GM18868 (cell line): ENCODE data around the gene VSTM4.

Experiments used
- ATAC-seq: cut with Tn5 transposase; IDR thresholded peaks from one replicate; pipeline ENCODE4 v1.9.1; 2021; ENCODE audit warnings: mild to moderate bottlenecking, moderate library complexity; ENCODE audit not compliant: unreplicated experiment

Gene VSTM4

DNA sequence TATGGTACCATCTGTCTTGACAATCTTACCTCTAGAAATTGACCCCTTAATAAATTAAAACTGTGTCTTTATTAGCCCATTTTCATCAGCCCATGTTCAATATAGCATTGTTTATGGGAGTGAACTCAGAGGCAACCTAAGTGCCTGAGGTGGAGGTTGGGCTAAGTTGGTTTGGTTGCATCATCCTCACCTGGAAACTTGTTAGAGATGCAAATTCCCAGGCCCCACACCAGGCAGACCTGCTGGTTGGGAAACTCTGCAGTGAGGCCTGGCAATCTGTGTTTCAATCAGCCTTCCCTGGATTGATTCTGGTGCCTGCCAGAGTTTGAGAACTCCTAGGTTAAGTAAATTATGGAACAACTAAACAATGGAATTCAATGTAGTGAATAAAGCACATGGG, 27.9 kb upstream of the VSTM4 start:
- ATAC-seq = no peak

DNA sequence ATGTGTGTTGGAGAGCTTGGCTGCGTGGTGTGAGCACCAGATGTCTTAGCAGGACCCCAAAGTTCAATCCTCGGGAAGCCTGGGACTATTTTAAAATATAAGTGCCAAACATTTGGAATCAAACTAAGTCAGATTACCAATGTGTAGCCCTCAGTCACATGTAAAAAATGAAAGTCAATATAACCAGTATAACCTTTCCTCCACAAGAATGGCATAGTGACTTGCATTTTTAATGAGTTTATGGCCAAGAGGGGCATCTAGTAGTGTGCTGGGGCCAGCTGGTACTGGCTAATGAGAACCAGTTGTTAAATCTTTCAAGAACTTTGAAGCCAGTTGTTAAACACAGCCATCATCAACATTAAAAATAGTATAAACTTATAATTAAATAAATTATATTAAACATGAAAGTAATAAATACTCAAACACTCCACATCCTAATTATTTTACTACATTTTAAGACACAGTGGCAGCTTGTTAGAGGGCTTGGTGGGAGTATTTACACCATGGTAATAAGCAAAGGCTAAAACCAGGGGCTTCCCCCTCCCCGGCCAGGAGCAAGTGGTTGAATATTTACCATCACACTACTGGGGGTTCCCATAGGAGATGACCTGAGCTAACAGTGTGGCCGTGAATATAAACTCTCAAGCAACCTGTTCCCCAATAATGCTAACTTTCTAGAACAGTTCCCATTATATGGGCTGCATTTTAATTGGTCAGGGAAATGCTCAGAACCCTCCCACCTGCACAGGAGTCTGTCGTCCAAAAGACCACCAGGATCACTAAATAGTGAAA, 26.4 kb upstream of the VSTM4 start:
- ATAC-seq = peak; percentile 67

- no peak for ATAC-seq
Measured at GRCh38 chr10:49140304-49141177, 25.2 kb upstream of the VSTM4 start.

- ATAC-seq = no peak
Measured at GRCh38 chr10:49139846-49140195, 24.5 kb upstream of the VSTM4 start.

GRCh38 chr10:49139028-49139845, 23.9 kb upstream of the VSTM4 start:
- ATAC-seq = no peak

DNA sequence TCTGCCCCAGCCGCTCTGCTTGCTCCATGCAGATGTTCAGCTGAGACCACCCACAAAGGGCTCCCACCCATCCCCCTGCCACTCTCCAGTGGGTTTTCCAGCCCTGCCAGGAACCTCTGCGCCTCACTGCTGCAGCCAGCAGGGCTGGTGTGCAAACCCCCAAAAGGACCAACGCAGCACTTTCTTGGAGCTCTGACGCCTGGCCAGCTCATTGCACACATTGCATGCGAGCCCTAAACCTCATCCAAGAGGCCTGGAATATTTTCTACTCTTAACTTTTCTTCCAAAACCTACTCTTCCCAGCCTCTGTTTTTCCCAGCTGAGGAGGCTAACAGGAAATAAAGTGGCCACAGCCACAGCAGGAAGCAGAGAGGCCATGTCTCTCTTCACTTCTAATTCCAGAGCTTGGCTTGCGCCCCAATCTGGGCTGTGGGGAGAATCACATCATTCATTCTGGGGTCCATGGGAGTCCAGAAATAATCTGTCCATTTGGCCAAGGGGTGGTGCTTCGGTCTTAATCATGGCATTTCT, 23.1 kb upstream of the VSTM4 start:
- ATAC-seq = no peak

DNA sequence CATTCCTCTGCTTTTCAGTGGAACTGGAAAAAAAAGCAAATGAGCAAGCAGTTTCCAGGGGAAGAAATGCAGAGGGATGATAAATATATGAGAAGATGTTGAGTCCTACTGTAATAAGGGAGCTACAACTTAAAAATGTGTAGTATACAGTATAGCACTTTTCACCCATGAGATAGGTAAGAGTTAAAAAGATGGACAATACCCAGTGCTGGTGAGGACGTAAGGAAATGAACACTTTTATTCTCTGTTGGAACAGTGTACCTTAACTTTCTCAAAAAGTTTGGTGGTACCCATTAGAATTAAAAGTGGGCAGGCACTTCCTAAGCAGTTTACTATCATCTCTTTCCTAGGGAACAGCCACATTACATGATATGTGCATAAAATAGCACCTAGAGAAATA, 21.2 kb upstream of the VSTM4 start:
- ATAC-seq = no peak

- peak; percentile 73 for ATAC-seq
Measured at GRCh38 chr10:49135575-49136313, 20.4 kb upstream of the VSTM4 start.

DNA sequence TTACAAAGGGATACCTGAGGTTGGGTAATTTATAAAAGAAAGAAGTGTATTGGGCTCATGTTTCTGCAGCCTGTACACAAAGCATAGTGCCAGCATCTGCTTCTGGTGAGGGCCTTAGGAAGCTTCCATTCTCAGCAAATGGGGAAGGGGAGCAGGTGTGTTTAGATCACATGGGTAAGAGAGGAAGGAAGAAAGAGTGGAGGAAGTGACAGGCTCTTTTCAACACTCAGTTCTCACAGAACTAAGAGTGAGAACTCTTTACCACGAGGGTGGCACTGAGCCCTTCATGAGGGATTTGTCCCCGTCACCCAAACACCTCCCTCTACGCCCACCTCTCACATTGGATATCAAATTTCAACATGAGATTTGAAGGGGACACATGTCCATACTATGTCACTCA, 19.0 kb upstream of the VSTM4 start:
- no peak for ATAC-seq

DNA sequence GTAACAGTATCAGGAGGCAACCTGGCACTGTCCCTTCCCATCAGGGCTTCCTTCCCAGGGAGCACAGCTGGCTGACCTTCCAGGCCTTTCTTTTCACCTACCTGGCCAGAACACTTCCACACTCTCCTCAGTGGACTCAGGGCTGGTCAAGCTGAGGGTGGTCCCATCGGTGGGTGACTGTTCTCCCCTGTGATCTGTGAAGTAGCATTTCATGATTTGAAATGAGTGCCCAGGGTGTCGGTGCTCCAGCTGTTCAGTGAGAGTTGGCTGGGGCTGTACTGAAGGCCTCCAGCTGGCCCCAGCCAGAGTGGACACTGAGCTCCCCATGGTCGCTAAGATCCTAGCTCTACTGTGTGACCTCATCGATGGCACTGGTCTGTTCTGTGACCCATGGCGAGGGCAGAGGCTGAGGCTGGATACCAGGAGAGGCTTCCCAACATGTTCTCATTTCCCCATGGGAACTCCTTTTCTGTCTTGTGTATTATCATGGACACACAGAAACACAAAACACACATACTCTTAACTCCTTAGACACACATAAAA, 18.5 kb upstream of the VSTM4 start, which contains the start of gene FAM170B:
Gene FAM170B (minus strand): TSS at position 316 of the 543 bp plus-strand sequence. CDS start 103 bp downstream, at position 213.
- ATAC-seq = no peak

- no peak for ATAC-seq
Measured at GRCh38 chr10:49132362-49132737, 17.0 kb upstream of the VSTM4 start.

GRCh38 chr10:49131507-49132361, 16.4 kb upstream of the VSTM4 start:
- no peak for ATAC-seq

- no peak for ATAC-seq
Measured at GRCh38 chr10:49129376-49129775, 14.1 kb upstream of the VSTM4 start.

GRCh38 chr10:49128854-49129253, 13.5 kb upstream of the VSTM4 start:
- ATAC-seq = no peak

DNA sequence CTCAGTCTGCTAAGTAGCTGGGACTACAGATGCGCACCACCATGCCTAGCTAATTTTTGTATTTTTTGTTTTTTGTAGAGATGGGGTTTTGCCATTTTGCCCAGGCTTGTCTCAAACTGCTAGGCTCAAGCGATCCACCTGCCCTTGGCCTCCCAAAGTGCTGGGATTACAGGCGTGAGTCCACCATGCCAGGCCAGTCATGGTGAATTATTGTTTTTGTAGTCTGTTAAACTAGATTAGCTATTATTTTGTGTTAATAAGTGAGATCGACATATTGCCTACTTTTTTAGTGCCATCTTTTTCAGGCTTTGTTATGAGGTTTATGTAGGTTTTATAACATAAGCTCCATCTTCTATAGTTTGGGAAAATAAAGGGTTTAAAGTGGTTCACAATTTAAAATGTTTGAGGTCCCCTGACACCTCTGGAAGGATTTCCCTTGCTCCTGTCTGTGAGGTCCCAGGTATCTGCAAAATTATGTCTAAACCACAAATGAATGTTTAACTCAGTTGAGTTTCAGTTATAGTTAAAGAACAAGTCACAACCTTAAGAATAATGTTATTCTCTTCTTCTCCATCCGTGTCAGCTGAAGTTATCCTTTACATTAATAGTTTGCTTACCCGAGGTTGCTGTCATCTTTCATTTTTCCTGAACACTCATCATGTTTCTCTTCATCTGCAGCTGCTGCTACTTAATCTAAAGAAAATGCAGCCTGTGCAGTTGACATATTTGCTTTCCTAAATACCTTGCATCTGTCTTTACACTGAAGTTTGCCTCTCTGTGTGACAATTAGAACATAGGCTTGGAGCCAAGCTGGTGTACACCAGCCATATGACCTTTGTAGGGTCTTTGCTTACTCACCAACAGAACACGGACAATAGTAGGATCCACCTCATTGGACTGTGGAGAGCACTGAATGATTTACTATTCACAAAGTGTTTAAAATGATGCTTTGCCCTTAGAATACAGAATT, 8.9 kb upstream of the VSTM4 start:
- ATAC-seq = no peak

DNA sequence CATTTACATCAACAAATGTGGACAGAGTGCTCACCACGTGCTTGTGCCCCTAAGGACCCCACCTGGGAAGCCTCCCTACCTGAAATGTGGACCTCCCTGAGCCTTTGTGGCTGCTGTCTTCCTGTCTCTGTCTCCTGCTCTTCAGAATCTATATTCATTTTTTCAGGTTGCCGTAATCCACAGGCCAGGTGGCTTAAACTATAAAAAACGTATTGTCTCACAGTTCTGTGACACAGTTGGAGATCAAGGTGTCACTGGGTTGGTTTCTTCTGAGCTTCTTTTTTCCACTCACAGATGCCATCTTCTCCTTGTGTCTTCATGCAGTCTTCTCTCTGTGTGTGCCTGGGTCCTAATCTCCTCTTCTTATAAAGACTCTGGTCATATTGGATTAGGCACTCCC, 5.6 kb upstream of the VSTM4 start:
- ATAC-seq = no peak

GRCh38 chr10:49119746-49120145, 4.4 kb upstream of the VSTM4 start:
- no peak for ATAC-seq
